IPS-15b (cell line): ENCODE measurements around the gene VPS18.

Experiments
- H3K27me3 ChIP-seq: one replicate; pipeline ENCODE4 v1.6.1; 2013; ENCODE audit warnings: low read length; ENCODE audit not compliant: control insufficient read depth, insufficient read depth
- H3K36me3 ChIP-seq: one replicate; pipeline ENCODE4 v1.6.1; 2013; ENCODE audit warnings: low read length; ENCODE audit not compliant: control insufficient read depth, insufficient read depth
- H3K4me1 ChIP-seq: one replicate; pipeline ENCODE4 v1.6.1; 2013; ENCODE audit warnings: mild to moderate bottlenecking, low read length; ENCODE audit not compliant: control insufficient read depth, insufficient read depth
- H3K4me3 ChIP-seq: one replicate; pipeline ENCODE4 v1.5.1; 2013; ENCODE audit warnings: low read depth, low read length
- H3K9ac ChIP-seq: one replicate; pipeline ENCODE4 v1.6.1; 2013; ENCODE audit warnings: low read depth, mild to moderate bottlenecking, low read length
- H3K9me3 ChIP-seq: one replicate; pipeline ENCODE4 v1.6.1; 2013; ENCODE audit warnings: mild to moderate bottlenecking, low read length; ENCODE audit not compliant: control insufficient read depth, insufficient read depth

VPS18 gene

DNA sequence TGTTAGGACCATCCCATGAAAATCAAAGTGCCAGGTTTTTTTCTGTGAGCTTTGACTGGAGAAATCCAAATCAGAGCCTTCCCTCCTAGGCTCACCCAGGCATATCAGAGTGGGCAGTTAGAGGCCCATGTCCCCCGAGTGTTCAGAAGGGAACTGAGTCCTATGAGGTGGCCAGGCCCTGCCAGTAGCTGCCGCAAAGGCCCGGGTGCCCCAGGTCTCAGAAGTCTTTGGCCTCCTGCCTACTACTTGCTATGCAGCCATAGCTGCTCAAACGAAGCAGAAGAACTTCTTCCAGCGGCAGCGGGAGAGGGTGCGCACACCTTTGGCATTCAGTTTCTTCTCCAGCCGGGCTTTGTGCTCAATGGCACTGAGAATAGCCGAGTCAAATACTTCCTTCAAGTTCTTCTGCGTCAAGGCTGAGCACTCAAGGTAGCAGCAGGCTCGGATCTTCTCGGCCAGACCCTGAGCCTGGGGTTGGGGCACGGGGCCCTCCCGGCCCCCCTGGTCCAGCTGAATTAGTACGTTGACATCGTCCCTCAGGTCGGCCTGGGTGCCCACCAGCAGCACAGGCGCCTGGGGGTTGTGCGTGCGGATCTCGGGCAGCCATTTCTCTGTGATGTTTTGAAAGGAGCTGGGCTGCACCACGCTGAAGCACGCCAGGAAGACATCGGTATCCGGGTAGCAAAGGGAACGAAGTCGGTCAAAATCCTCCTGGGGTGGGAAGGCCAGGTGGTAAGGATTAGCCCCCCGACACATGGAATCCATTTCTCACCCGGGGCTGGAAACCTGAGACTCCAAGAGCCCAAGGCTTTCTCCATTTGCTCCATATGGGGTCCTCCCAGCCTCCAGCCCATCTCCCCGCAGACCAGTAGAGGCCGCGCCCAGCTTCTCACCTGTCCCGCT, 21.2 kb upstream of the VPS18 start:
- no peaks in the 10 kb centered on the region for H3K36me3 ChIP-seq
- no peaks in the 10 kb centered on the region for H3K9me3 ChIP-seq
- peaks cover 23% of the 10 kb centered on the region for H3K4me1 ChIP-seq
- H3K4me3 ChIP-seq: peak overlapping the region; percentile 67
- no peak overlapping the region for H3K9ac ChIP-seq
- no peaks in the 10 kb centered on the region for H3K27me3 ChIP-seq

DNA sequence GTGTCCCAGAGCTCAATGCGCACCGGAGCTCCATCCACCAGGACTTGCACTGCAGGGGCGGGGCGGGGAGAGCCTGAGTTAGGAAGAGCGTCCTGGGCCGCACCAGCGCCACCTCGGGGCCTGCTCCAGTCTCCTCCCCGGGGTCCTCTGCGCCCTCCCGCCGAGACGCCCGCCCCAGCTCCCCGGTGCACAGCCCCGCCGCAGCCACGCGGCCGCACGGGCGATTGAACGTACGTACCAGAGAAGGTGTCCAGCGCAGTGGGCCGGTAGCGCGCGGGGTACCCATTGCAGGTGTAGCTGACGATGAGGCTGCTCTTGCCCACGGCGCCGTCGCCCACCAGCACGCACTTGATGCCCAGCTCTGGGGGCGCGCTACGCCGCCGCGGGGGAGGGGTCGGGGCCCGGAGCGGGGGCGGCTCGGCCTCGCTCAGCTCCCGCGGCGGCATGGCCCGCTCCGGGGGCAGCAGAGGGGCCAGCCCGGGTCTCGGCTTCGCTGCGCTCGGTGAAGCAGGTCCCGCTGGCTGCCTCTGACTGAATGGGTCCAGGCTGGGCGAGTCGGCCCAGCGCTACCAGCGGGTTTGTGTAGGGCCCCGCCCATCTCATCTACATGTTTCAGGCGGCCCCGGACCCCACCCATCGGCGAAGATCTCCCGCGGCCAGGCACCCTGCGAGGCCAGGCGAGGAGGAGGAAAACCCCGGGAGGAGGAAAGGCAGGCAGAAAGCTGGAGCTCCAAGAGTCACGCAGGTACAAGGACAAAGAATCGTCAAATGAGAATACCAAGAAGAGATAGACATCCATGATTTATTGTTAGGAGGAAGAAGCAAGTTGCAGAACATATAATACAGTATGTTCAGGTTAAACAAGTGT, 20.3 kb upstream of the VPS18 start, which contains the start of gene RHOV:
TSS of gene RHOV (minus strand) at position 541 of the 868 bp plus-strand sequence. CDS start at position 446, 95 bp downstream.
- no peaks in the 10 kb centered on the region for H3K27me3 ChIP-seq
- no peaks in the 10 kb centered on the region for H3K36me3 ChIP-seq
- peak within 1 kb of the TSS; percentile 67 for H3K4me3 ChIP-seq
- H3K4me1 ChIP-seq: peaks cover 23% of the 10 kb centered on the region
- H3K9ac ChIP-seq: no peak within 1 kb of the TSS
- no peaks in the 10 kb centered on the region for H3K9me3 ChIP-seq

DNA sequence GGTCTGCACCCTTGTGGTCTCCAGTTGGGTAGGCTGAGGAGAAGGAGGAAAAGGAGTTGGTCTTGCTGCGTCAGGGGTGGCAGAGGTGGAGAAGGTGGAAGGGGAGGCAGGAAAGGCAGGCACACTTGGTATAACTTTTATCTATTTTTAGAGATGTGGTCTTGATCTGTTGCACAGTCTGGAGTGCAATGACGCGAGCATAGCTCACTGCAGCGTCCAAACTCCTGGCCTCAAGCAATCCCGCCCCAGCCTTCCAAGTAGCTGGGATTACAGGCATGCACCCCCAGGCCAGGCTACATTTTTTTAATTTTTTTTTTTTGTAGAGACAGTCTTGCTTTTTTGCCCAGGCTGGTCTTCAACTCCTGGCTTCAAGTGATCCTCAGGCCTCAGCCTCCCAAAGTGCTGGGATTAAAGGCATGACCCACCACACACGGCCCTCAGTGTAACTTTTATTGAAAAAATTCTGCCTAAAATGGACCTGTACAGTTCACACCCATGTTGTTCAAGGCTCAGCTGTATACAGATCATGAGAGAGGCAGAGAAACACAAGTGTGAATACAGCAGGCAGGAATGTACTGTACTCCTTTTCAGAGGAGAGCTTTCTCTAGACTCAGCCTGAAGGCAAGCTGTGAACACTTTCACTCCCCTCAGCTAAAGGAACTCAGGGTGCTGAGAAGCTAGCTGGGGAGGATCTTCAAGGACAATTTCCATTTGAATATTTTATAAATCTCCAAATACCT, 18.1 kb upstream of the VPS18 start:
- no peak overlapping the region for H3K4me3 ChIP-seq
- no peaks in the 10 kb centered on the region for H3K9me3 ChIP-seq
- H3K36me3 ChIP-seq: no peaks in the 10 kb centered on the region
- no peak overlapping the region for H3K9ac ChIP-seq
- H3K4me1 ChIP-seq: peaks cover 22% of the 10 kb centered on the region
- no peaks in the 10 kb centered on the region for H3K27me3 ChIP-seq

DNA sequence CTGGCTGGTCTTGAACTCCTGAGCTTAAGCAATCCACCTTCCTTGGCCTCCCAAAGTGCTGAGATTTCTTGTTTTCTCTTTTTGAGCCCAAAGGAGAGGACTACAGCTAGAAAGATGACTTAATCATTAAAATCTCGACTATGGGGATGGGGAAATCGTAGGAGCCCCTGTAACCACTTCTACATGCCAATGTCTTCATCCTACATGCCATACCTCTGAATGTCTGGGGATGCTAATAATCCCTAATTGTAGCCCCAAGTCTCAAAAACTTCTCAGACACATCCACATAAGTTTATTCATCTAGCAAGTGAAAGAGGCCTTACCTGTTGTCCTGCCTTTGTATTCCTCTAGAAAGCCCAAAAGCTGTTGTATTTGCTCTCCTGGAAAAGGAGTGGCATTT, 16.6 kb upstream of the VPS18 start:
- H3K4me3 ChIP-seq: no peak overlapping the region
- no peaks in the 10 kb centered on the region for H3K27me3 ChIP-seq
- no peaks in the 10 kb centered on the region for H3K9me3 ChIP-seq
- H3K4me1 ChIP-seq: peaks cover 10% of the 10 kb centered on the region
- no peaks in the 10 kb centered on the region for H3K36me3 ChIP-seq
- no peak overlapping the region for H3K9ac ChIP-seq

DNA sequence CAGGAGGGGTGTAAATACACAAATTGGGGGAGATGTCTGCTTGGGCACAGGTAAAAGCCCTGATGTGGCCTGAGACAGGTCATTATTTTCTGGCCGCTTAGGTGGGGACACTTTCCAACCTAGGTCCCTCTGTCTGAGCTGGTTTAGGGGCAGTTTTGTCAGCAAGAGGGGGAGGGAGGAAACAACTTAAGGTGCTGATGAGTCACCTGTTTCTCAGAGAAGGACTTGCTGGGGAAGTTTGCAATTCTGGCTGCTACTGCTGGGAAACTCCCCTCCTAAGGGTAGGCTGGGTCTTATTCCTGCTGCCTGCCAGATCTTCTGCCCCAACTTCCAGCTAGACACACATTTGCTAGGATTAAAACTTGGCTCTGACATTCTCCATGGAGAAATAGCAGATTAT, 15.5 kb upstream of the VPS18 start:
- H3K4me1 ChIP-seq: peaks cover 3% of the 10 kb centered on the region
- H3K9ac ChIP-seq: no peak overlapping the region
- H3K36me3 ChIP-seq: no peaks in the 10 kb centered on the region
- no peaks in the 10 kb centered on the region for H3K27me3 ChIP-seq
- no peaks in the 10 kb centered on the region for H3K9me3 ChIP-seq
- no peak overlapping the region for H3K4me3 ChIP-seq

DNA sequence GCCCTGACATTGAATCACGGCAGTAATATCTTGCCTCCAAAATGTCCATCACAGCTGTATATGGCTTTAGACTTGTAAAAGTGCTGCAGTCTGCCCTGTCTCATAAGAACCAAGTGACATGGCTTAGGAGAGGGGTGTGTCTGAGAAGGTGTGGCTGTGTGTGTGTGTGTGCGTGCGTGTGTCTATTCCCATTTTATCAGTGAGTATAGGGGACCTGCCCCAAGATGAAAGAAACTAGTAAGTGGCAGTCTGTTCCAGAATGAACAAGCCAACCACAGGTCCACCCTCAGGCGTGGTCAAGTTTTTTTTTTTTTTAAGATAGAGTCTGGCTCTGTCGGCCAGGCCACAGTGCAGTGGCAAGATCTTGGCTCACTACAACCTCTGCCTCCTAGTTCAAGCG, 14.6 kb upstream of the VPS18 start:
- Histone ChIP-seq H3K27me3 (no peaks in the 10 kb centered on the region), H3K9me3 (no peaks in the 10 kb centered on the region)

DNA sequence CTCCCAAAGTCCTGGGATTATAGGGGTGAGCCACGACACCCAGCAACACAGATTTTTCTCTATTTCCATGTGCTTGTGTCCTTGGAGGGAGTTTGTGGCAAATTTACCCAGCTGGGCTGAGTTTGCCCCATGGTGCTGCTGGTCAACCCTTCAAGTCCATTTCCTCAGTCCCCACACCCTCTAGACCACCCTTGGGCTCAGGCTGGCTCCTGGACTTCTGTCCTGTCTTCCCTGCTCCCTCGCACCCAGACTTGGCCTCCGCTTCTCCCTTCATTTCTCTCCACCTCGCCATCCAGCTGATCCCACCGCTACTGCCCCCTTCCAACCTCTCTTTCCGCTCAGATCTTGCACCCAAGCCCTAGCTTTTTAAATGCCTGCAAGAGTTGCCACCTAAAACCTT, 12.9 kb upstream of the VPS18 start:
- no peaks in the 10 kb centered on the region for H3K4me1 ChIP-seq
- H3K27me3 ChIP-seq: no peaks in the 10 kb centered on the region
- no peak overlapping the region for H3K9ac ChIP-seq
- no peaks in the 10 kb centered on the region for H3K36me3 ChIP-seq
- H3K4me3 ChIP-seq: no peak overlapping the region
- no peaks in the 10 kb centered on the region for H3K9me3 ChIP-seq

More for the DNA sequence above, 14.6 kb upstream of the VPS18 start:
- Histone ChIP-seq H3K4me1 (peaks cover under 1% of the 10 kb centered on the region), H3K4me3 (no peak overlapping the region), H3K9ac (no peak overlapping the region), H3K36me3 (no peaks in the 10 kb centered on the region)

DNA sequence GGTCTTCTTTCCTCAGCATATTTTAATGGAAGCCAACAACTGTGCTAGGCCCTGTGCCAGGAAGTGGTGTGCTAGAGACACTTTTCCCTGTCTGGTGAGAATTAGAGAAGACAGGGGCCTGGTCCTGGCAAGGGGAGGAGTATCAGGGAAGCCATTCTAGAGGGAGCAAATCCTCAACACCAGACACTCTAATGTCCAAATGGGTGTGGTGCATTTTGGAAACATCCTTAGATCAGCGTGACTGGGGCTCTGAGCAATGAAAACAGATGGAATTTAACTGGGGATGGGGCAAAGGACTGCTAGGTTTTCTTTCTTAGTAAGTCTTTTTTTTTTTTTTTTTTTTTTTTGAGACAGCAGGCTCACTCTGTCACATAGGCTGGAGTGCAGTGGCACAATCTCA, 7.7 kb upstream of the VPS18 start:
- Histone ChIP-seq H3K4me1 (peaks cover under 1% of the 10 kb centered on the region), H3K9ac (no peak overlapping the region), H3K9me3 (no peaks in the 10 kb centered on the region), H3K27me3 (no peaks in the 10 kb centered on the region), H3K4me3 (no peak overlapping the region), H3K36me3 (no peaks in the 10 kb centered on the region)

DNA sequence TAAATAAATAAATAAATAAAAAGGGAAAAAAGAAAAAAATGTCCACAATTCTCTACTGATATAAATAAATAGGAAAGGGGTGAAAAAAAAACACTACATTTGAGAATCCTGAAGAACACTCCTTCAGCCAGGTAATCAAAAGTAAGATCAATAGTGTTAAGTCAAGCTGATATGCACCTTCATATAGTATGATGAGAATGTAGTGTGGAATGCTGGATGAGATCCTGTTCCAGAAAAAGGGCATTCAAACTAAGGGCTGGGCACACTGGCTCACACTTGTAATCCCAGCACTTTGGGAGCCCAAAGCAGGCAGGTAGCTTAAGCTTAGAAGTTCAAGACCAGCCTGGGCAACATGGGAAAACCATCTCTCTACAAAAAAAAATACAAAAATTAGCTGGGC, 5.1 kb upstream of the VPS18 start:
- Histone ChIP-seq H3K4me1 (peaks cover 3% of the 10 kb centered on the region), H3K27me3 (peaks cover 10% of the 10 kb centered on the region), H3K36me3 (no peaks in the 10 kb centered on the region), H3K4me3 (no peak overlapping the region), H3K9me3 (no peaks in the 10 kb centered on the region), H3K9ac (no peak overlapping the region)

DNA sequence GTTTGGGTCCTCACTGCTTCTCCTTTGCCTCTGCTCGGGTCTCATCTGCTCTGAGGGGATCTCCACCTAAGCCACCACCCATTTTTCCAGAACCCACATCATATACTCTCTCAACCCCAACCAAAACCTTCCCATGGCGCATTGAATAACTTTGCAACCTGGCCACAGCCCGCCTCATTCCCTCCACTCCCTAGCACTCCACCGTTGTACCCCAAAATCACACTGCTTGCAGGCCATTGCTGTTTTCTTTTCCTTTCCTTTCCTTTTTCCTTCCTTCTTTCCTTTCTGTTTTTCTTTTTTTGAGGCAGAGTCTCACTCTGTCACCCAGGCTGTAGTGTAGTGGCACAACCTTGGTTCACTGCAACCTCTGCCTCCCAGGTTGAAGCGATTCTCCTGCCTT, 3.1 kb upstream of the VPS18 start:
- H3K27me3 ChIP-seq: peaks cover 10% of the 10 kb centered on the region
- H3K4me1 ChIP-seq: peaks cover 3% of the 10 kb centered on the region
- no peaks in the 10 kb centered on the region for H3K9me3 ChIP-seq
- H3K4me3 ChIP-seq: no peak overlapping the region
- H3K36me3 ChIP-seq: peaks cover 6% of the 10 kb centered on the region
- H3K9ac ChIP-seq: no peak overlapping the region

DNA sequence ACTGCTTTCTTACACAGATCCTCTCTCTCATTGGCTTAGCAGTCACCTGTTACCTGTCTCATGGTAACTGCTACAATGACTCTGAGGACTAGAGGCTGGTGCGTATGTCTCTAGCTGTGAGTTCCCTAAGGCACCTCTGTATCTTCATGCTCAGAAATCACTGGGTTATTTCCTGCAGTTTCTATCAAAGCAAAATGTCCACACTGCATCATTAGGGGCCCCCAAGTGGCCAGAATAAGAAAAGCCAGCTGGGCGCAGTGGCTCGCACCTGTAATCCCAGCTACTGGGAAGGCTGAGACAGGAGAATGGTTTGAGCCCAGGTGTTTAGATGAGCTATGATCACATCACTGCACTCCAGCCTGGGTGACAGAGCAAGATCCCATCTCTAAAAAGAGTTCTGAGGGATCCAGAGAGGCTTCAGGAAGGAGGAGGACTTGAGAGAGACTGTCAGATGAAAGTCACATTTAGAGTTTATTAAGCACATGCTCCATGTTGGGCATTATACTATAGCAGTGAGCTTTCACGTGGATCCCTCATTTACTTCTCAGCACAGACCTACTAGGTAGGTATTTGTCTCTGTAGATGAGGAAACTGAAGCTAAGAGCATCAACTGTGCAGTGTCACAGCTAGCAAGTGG, 2.3 kb upstream of the VPS18 start:
- peaks cover 11% of the 10 kb centered on the region for H3K36me3 ChIP-seq
- H3K4me1 ChIP-seq: peaks cover 3% of the 10 kb centered on the region
- H3K9me3 ChIP-seq: no peaks in the 10 kb centered on the region
- H3K9ac ChIP-seq: no peak overlapping the region
- peaks cover 10% of the 10 kb centered on the region for H3K27me3 ChIP-seq
- no peak overlapping the region for H3K4me3 ChIP-seq
